ENCODE results near the gene DNHD1. TPM values are rescaled to one million over a fixed set of nuclear protein-coding genes. Genes with fewer than 3 reads are reported as not detected.

DNHD1 gene
- total and polyA plus RNA-seq, 9 of the 15 experiments (the other 6 are each of a cell fraction or from before 2014, with no cell fraction given): 0.82 to 9.7 (median 3.8) TPM

DNA sequence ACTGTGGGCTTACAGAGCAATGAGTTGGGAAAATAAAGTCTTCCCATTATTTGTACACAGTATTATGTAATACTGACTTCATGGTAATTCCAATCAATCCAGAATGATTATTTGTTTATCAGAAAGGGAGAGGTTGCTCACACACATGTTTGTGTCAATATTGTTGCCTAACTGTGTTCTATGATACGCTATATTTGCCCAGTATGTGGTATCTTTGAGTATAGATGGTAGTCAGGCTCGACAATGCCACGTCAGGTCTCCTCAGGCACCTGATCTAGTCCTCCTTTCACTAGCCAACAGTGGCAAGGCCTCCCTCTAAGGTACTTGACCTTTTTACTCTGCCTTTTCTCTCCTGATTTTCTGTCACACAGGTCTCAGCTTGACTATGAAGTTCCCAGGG, 5.3 kb downstream of the DNHD1 start:
- Histone ChIP-seq H3K9ac (ENCODE audit: insufficient read depth in 1 of 2, low read depth in 2 of 2, low read length in 2 of 2) (no peak overlapping the region), H3K9me3 (replicated peaks; ENCODE audit: control insufficient read depth, insufficient read depth, low read depth, low read length) (no peaks in the 10 kb centered on the region), H3K36me3 (ENCODE audit: control insufficient read depth, insufficient read depth, low read length) (peaks cover 40% of the 10 kb centered on the region; the same call in 2 of the 3 replicates), H3K4me3 (no peak overlapping the region), H2AFZ (ENCODE audit: low read depth, low read length) (no peak overlapping the region), H3K4me2 (ENCODE audit: insufficient read depth, low read length) (no peak overlapping the region), H3K27ac (ENCODE audit: extremely low read depth, low read depth, low read length) (no peak overlapping the region), H3K9me1 (ENCODE audit: control insufficient read depth, insufficient read depth, low read length) (no peaks in the 10 kb centered on the region), H3K4me1 (replicated peaks in 1 of 2; ENCODE audit: control insufficient read depth in 2 of 2, insufficient read depth in 2 of 2, low read length in 2 of 2) (no peaks in the 10 kb centered on the region), H3K27me3 (ENCODE audit: control insufficient read depth in 2 of 2, insufficient read depth in 2 of 2, low read length in 2 of 2) (no peaks in the 10 kb centered on the region), H3K79me2 (ENCODE audit: control insufficient read depth, insufficient read depth, low read length) (no peaks in the 10 kb centered on the region), H4K20me1 (replicated peaks; ENCODE audit: control insufficient read depth, insufficient read depth, low read length) (peaks cover 3% of the 10 kb centered on the region; the same call in 1 of the 2 replicates)
- BruUV-seq (replicated peaks): no TSS peak
- in situ Hi-C loops (cut with MboI): no loop called here
- 84% methylated on average over 3 of the region's 3 CpGs for WGBS (ENCODE audit: insufficient coverage, low coverage, missing lambda C conversion rate)
- TF ChIP-seq ARID1B (IDR thresholded peaks at IDR 0.05) (no peak), KLF6 (CRISPR knock-in tag; IDR thresholded peaks at IDR 0.05; ENCODE audit: borderline replicate concordance) (no peak), MTA2 (IDR thresholded peaks at IDR 0.05; ENCODE audit: low read depth) (no peak), PHF20 (IDR thresholded peaks at IDR 0.05; ENCODE audit: partially characterized antibody) (no peak), KAT8 (IDR thresholded peaks at IDR 0.05; ENCODE audit: low read depth) (no peak), ZFP1 (CRISPR knock-in tag; IDR thresholded peaks at IDR 0.05) (no peak), CBX8 (IDR thresholded peaks at IDR 0.05; ENCODE audit: borderline replicate concordance, extremely low read depth, low read depth, low read length, poor library complexity, severe bottlenecking) (no peak), BRD4 (IDR thresholded peaks at IDR 0.05) (no peak), ASH1L (IDR thresholded peaks at IDR 0.05; ENCODE audit: borderline replicate concordance, low read depth, partially characterized antibody) (no peak)
- no peak for ATAC-seq
- no peak for FAIRE-seq
- intact Hi-C loops (cut with micrococcal nuclease): no loop called here
- DNase-seq (ENCODE audit: extremely low read depth in 1 of 4, low spot score in 3 of 4): no peak
- POLR2A ChIA-PET: interaction anchor here (0.6 to 5.1 kb wide), 2 partner anchors 14 to 29 kb away, joined by 4 to 33 read pairs; no protein-coding TSS in a partner anchor
- CTCF ChIA-PET (ENCODE audit: low intra/inter-chr PET ratio): no interaction called here
